ENCODE measurements around the gene TRIM74.
"Not testable (repeated sequence)": the region's sequence is repeated elsewhere in the genome, so short reads cannot be mapped to it uniquely, and the experiment has no call there.

Gene TRIM74

GRCh38 chr7:72960029-72960428 lies 9.2 kb downstream of the TRIM74 start:
- WGBS, 2 experiments, result 79 to 88% methylated on average over 1 to 2 of the region's 18 CpGs

GRCh38 chr7:72954563-72955198 lies 14.6 kb downstream of the TRIM74 start:
- not testable (repeated sequence) for H3K36me3 ChIP-seq (ENCODE audit: control insufficient read depth, insufficient read depth, low read length); H3K9me3 ChIP-seq (ENCODE audit: control insufficient read depth, low read length); H3K27ac ChIP-seq (ENCODE audit: insufficient read depth, low read depth, low read length, poor library complexity, severe bottlenecking); H3K27me3 ChIP-seq (ENCODE audit: control insufficient read depth, insufficient read depth, low read length, poor library complexity, severe bottlenecking); H3K4me1 ChIP-seq (ENCODE audit: control insufficient read depth, insufficient read depth, low read length)
- H3K4me3 ChIP-seq (ENCODE audit: insufficient read depth, low read depth, low read length), result peak overlapping the region; percentile 13
- no CpG with 5 or more reads among the region's 45 CpGs for WGBS, 2 experiments

More at GRCh38 chr7:72960029-72960428, 9.2 kb downstream of the TRIM74 start:
- H3K36me3 ChIP-seq (ENCODE audit: control insufficient read depth, insufficient read depth, low read length); H3K27me3 ChIP-seq (ENCODE audit: control insufficient read depth, insufficient read depth, low read length, poor library complexity, severe bottlenecking); H3K4me3 ChIP-seq (ENCODE audit: insufficient read depth, low read depth, low read length); H3K27ac ChIP-seq (ENCODE audit: insufficient read depth, low read depth, low read length, poor library complexity, severe bottlenecking); H3K4me1 ChIP-seq (ENCODE audit: control insufficient read depth, insufficient read depth, low read length); H3K9me3 ChIP-seq (ENCODE audit: control insufficient read depth, low read length): not testable (repeated sequence)

GRCh38 chr7:72953901-72954562 lies 15.2 kb downstream of the TRIM74 start:
- WGBS, 2 experiments, result no CpG with 5 or more reads among the region's 43 CpGs
- not testable (repeated sequence) for H3K27ac ChIP-seq (ENCODE audit: insufficient read depth, low read depth, low read length, poor library complexity, severe bottlenecking); H3K4me3 ChIP-seq (ENCODE audit: insufficient read depth, low read depth, low read length); H3K27me3 ChIP-seq (ENCODE audit: control insufficient read depth, insufficient read depth, low read length, poor library complexity, severe bottlenecking); H3K9me3 ChIP-seq (ENCODE audit: control insufficient read depth, low read length); H3K36me3 ChIP-seq (ENCODE audit: control insufficient read depth, insufficient read depth, low read length); H3K4me1 ChIP-seq (ENCODE audit: control insufficient read depth, insufficient read depth, low read length)

- H3K27ac ChIP-seq (ENCODE audit: insufficient read depth, low read depth, low read length, poor library complexity, severe bottlenecking); H3K27me3 ChIP-seq (ENCODE audit: control insufficient read depth, insufficient read depth, low read length, poor library complexity, severe bottlenecking); H3K36me3 ChIP-seq (ENCODE audit: control insufficient read depth, insufficient read depth, low read length); H3K9me3 ChIP-seq (ENCODE audit: control insufficient read depth, low read length); H3K4me3 ChIP-seq (ENCODE audit: insufficient read depth, low read depth, low read length); H3K4me1 ChIP-seq (ENCODE audit: control insufficient read depth, insufficient read depth, low read length): not testable (repeated sequence)
- WGBS, 2 experiments, result no CpG with 5 or more reads among the region's 6 CpGs
Measured at GRCh38 chr7:72950432-72950831, 18.8 kb downstream of the TRIM74 start.

- not testable (repeated sequence) for H3K27ac ChIP-seq (ENCODE audit: insufficient read depth, low read depth, low read length, poor library complexity, severe bottlenecking); H3K4me1 ChIP-seq (ENCODE audit: control insufficient read depth, insufficient read depth, low read length); H3K27me3 ChIP-seq (ENCODE audit: control insufficient read depth, insufficient read depth, low read length, poor library complexity, severe bottlenecking); H3K36me3 ChIP-seq (ENCODE audit: control insufficient read depth, insufficient read depth, low read length); H3K9me3 ChIP-seq (ENCODE audit: control insufficient read depth, low read length); H3K4me3 ChIP-seq (ENCODE audit: insufficient read depth, low read depth, low read length)
- WGBS, 2 experiments, result 89 to 100% methylated on average over 3 of the region's 6 CpGs
Measured at GRCh38 chr7:72949686-72950085, 19.6 kb downstream of the TRIM74 start.

- H3K27ac ChIP-seq (ENCODE audit: insufficient read depth, low read depth, low read length, poor library complexity, severe bottlenecking); H3K4me3 ChIP-seq (ENCODE audit: insufficient read depth, low read depth, low read length); H3K36me3 ChIP-seq (ENCODE audit: control insufficient read depth, insufficient read depth, low read length); H3K27me3 ChIP-seq (ENCODE audit: control insufficient read depth, insufficient read depth, low read length, poor library complexity, severe bottlenecking); H3K9me3 ChIP-seq (ENCODE audit: control insufficient read depth, low read length); H3K4me1 ChIP-seq (ENCODE audit: control insufficient read depth, insufficient read depth, low read length): not testable (repeated sequence)
- 96% methylated on average over 9 of the region's 9 CpGs for WGBS, 2 experiments
Measured at GRCh38 chr7:72949276-72949675, 20.0 kb downstream of the TRIM74 start.

- WGBS, 2 experiments, result 94 to 96% methylated on average over 15 to 17 of the region's 23 CpGs
- H3K36me3 ChIP-seq (ENCODE audit: control insufficient read depth, insufficient read depth, low read length); H3K27me3 ChIP-seq (ENCODE audit: control insufficient read depth, insufficient read depth, low read length, poor library complexity, severe bottlenecking); H3K4me3 ChIP-seq (ENCODE audit: insufficient read depth, low read depth, low read length); H3K4me1 ChIP-seq (ENCODE audit: control insufficient read depth, insufficient read depth, low read length); H3K27ac ChIP-seq (ENCODE audit: insufficient read depth, low read depth, low read length, poor library complexity, severe bottlenecking); H3K9me3 ChIP-seq (ENCODE audit: control insufficient read depth, low read length): not testable (repeated sequence)
Measured at GRCh38 chr7:72948714-72949113, 20.6 kb downstream of the TRIM74 start.

GRCh38 chr7:72946130-72946745 lies 23.0 kb downstream of the TRIM74 start:
- not testable (repeated sequence) for H3K27me3 ChIP-seq (ENCODE audit: control insufficient read depth, insufficient read depth, low read length, poor library complexity, severe bottlenecking); H3K9me3 ChIP-seq (ENCODE audit: control insufficient read depth, low read length); H3K27ac ChIP-seq (ENCODE audit: insufficient read depth, low read depth, low read length, poor library complexity, severe bottlenecking); H3K4me3 ChIP-seq (ENCODE audit: insufficient read depth, low read depth, low read length); H3K4me1 ChIP-seq (ENCODE audit: control insufficient read depth, insufficient read depth, low read length); H3K36me3 ChIP-seq (ENCODE audit: control insufficient read depth, insufficient read depth, low read length)
- 88 to 92% methylated on average over 18 to 20 of the region's 22 CpGs for WGBS, 2 experiments

GRCh38 chr7:72945597-72945996 lies 23.7 kb downstream of the TRIM74 start:
- H3K4me1 ChIP-seq (ENCODE audit: control insufficient read depth, insufficient read depth, low read length); H3K9me3 ChIP-seq (ENCODE audit: control insufficient read depth, low read length); H3K27ac ChIP-seq (ENCODE audit: insufficient read depth, low read depth, low read length, poor library complexity, severe bottlenecking); H3K36me3 ChIP-seq (ENCODE audit: control insufficient read depth, insufficient read depth, low read length); H3K4me3 ChIP-seq (ENCODE audit: insufficient read depth, low read depth, low read length); H3K27me3 ChIP-seq (ENCODE audit: control insufficient read depth, insufficient read depth, low read length, poor library complexity, severe bottlenecking): not testable (repeated sequence)
- 92 to 98% methylated on average over 7 to 8 of the region's 9 CpGs for WGBS, 2 experiments

- 89 to 97% methylated on average over 7 of the region's 15 CpGs for WGBS, 2 experiments
- H3K9me3 ChIP-seq (ENCODE audit: control insufficient read depth, low read length), result not testable (repeated sequence)
Measured at GRCh38 chr7:72944937-72945336, 24.3 kb downstream of the TRIM74 start.

More at GRCh38 chr7:72944937-72945336, 24.3 kb downstream of the TRIM74 start:
- H3K4me3 ChIP-seq (ENCODE audit: insufficient read depth, low read depth, low read length); H3K27ac ChIP-seq (ENCODE audit: insufficient read depth, low read depth, low read length, poor library complexity, severe bottlenecking); H3K27me3 ChIP-seq (ENCODE audit: control insufficient read depth, insufficient read depth, low read length, poor library complexity, severe bottlenecking); H3K36me3 ChIP-seq (ENCODE audit: control insufficient read depth, insufficient read depth, low read length); H3K4me1 ChIP-seq (ENCODE audit: control insufficient read depth, insufficient read depth, low read length): not testable (repeated sequence)
